ENCODE results near the gene ART4.

ART4 gene

GRCh38 chr12:14860490-14860889, 17.2 kb upstream of the ART4 start:
- no peak for ATAC-seq
- TF ChIP-seq POU6F1 (CRISPR knock-in tag; IDR thresholded peaks at IDR 0.05; ENCODE audit: borderline replicate concordance, low read depth) (no peak), TSHZ2 (CRISPR knock-in tag; IDR thresholded peaks at IDR 0.05) (no peak), ESRRG (CRISPR knock-in tag; IDR thresholded peaks at IDR 0.05) (no peak), CSDC2 (CRISPR knock-in tag; IDR thresholded peaks at IDR 0.05) (no peak), PATZ1 (CRISPR knock-in tag; IDR thresholded peaks at IDR 0.05; ENCODE audit: borderline replicate concordance) (no peak), ZNF565 (CRISPR knock-in tag; conservative IDR thresholded peaks at IDR 0.05; ENCODE audit: low read depth) (no peak), BACH2 (CRISPR knock-in tag; IDR thresholded peaks at IDR 0.05; ENCODE audit: borderline replicate concordance) (no peak), ZFP30 (CRISPR knock-in tag; IDR thresholded peaks at IDR 0.05) (no peak), TOX (CRISPR knock-in tag; IDR thresholded peaks at IDR 0.05; ENCODE audit: borderline replicate concordance) (no peak), CREB5 (CRISPR knock-in tag; IDR thresholded peaks at IDR 0.05; ENCODE audit: low read depth) (no peak), ISL1 (CRISPR knock-in tag; IDR thresholded peaks at IDR 0.05) (no peak), ARNTL (CRISPR knock-in tag; IDR thresholded peaks at IDR 0.05; ENCODE audit: borderline replicate concordance, low read depth) (no peak)

GRCh38 chr12:14858513-14858912, 15.2 kb upstream of the ART4 start:
- no peak for ATAC-seq
- no peak for TF ChIP-seq PPARA (CRISPR knock-in tag; IDR thresholded peaks at IDR 0.05; ENCODE audit: borderline replicate concordance)
- TF ChIP-seq ZNF70 (CRISPR knock-in tag; IDR thresholded peaks at IDR 0.05): no peak
- no peak for TF ChIP-seq SNAI2 (CRISPR knock-in tag; IDR thresholded peaks at IDR 0.05)
- TF ChIP-seq GLIS3 (CRISPR knock-in tag; IDR thresholded peaks at IDR 0.05): no peak
- no peak for TF ChIP-seq ISL1 (CRISPR knock-in tag; IDR thresholded peaks at IDR 0.05)
- no peak for TF ChIP-seq ARNTL (CRISPR knock-in tag; IDR thresholded peaks at IDR 0.05; ENCODE audit: borderline replicate concordance, low read depth)
- no peak for TF ChIP-seq CREB5 (CRISPR knock-in tag; IDR thresholded peaks at IDR 0.05; ENCODE audit: low read depth)
- TF ChIP-seq PATZ1 (CRISPR knock-in tag; IDR thresholded peaks at IDR 0.05; ENCODE audit: borderline replicate concordance): no peak
- TF ChIP-seq POU6F1 (CRISPR knock-in tag; IDR thresholded peaks at IDR 0.05; ENCODE audit: borderline replicate concordance, low read depth): no peak
- no peak for TF ChIP-seq ZNF565 (CRISPR knock-in tag; conservative IDR thresholded peaks at IDR 0.05; ENCODE audit: low read depth)
- no peak for TF ChIP-seq ZC3H10 (CRISPR knock-in tag; IDR thresholded peaks at IDR 0.05)
- no peak for TF ChIP-seq BACH2 (CRISPR knock-in tag; IDR thresholded peaks at IDR 0.05; ENCODE audit: borderline replicate concordance)
- no peak for TF ChIP-seq ZFP30 (CRISPR knock-in tag; IDR thresholded peaks at IDR 0.05)
- no peak for TF ChIP-seq TSHZ2 (CRISPR knock-in tag; IDR thresholded peaks at IDR 0.05)
- TF ChIP-seq OSR1 (CRISPR knock-in tag; IDR thresholded peaks at IDR 0.05): no peak

All from SK-N-SH treated with all-trans-retinoic acid at 6 μM for 48 hours (cell line).